ENCODE measurements around the gene CMAS.
"Not testable (repeated sequence)": the region's sequence is repeated elsewhere in the genome, so short reads cannot be mapped to it uniquely, and the experiment has no call there.

The CMAS gene

DNA sequence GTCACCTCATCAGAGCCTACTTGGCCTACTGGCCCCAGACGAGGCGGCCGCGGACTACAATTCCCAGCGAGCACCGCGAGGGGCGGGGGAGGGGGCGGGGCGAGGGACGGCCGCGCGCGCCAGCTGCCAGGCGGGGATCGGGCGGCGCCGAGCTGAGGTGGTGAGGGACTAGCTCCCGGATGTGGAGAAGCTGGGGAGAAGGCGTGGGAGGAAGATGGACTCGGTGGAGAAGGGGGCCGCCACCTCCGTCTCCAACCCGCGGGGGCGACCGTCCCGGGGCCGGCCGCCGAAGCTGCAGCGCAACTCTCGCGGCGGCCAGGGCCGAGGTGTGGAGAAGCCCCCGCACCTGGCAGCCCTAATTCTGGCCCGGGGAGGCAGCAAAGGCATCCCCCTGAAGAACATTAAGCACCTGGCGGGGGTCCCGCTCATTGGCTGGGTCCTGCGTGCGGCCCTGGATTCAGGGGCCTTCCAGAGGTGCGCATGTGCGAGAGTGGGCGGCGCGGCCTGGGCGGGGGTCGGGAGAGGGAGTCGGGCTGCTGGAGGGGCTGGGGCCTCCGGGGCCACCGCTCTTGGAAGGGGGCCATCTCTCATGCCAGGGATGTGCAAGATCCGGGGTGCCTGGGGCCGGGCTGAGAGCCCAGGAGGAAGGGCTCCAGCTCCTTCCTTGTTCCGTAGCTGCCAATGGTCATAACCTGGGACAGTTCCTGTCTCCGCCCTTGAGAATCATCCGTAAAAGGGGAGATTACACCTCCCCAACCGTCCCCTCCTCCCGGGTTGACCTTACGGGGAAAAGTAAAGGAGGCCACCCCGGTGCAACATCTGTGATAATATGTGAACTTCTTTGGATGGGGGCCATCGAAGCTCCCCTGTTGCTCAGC, at the start of gene CMAS:
TSS of gene CMAS (plus strand) at position 129 of the 878 bp plus-strand sequence. CDS start at position 215, 86 bp downstream.
- peak; percentile 55 to 78 (median 75) for DNase-seq

DNA sequence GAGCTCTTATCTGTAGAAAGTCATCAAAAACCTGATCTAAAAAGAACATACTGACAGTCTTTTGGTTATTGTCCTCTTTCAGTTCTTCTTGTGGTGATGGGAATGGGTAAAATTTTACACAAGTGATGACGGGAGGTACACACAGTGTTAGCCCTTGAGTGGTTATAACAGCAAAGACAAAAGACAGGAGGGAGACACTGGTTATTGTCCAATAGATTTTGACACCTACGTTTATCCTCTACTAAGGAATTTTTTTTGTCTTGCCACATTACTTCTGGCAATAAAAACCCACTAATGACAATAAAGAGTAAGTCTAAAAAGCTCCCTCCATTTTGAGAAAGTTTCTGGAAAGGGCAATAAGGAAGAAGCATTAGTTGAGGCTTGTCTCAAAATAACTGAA, 47.7 kb upstream of the CMAS start:
- DNase-seq: no peak

DNA sequence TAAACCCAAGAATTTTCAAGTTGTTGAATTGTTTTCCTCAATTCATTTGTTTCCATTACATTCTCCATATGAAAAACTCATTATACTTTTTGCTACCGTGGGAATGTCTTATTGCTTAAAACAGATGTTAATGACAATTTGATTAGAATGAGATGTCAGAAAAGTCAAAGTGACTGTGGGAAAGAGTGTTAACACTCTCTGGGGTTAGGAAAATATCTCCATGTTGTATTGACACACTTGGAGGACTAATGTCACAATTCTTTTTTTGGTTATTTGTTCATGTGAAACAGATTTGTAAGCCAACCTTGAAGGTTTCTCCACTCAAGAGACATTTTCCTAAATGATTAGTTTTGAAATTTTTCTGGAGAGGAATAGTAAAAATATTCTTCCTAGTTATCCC, 47.2 kb upstream of the CMAS start:
- no peak for DNase-seq

DNA sequence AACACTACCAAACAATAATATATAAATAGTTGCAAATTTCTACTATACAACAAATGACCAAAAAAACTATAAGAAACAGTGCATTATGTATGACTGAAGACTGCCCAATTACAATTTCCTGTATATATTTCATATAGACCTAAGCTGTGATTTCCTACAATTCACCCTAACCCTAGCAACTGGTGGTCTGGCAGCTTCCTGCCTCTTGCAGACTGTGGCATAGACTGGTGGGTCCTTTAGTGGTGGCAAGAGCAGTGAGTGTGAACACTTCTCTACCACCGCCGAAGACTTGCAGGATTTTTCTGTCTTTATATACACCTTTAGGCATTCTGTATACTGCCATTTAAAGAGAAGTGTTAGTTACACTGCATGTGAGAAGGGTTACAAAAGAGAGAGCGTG, 43.6 kb upstream of the CMAS start:
- DNase-seq: no peak

DNA sequence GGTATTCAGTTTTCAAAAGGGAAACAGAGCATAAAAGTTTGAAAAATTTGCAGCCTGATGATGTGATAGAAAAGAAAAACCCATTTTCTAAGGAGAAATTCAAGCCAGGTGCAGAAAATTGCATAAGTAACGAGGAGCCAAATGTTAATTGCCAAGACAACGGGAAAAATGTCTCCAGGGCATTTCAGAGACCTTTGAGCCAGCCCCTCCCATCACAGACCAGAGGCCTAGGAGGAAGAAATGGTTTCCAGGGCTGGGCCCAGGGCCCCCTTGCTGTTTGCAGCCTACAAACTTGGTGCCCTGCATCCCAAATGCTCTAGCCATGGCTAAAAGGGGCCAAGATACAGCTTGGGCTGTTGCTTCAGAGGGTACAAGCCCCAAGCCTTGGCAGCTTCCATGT, 38.2 kb upstream of the CMAS start:
- not testable (repeated sequence) for DNase-seq

DNA sequence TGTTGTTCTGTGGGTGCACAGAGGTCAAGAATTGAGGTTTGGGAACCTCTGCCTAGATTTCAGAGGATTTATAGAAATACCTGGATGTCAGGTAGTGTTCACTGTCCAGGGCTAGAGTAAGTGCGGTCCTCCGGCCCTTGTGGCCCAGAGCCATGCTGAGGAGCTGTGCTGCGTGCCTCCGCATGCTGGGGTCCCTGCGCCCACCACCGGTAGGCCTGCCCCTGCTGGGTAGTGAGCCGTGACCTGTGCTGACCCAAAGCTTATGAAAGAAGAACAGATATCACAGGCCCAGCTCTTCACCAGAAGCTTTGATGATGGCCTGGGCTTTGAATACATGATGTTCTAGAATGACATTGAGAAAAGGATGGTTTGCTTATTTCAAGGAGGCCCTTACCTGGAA, 37.8 kb upstream of the CMAS start:
- DNase-seq: no peak

DNA sequence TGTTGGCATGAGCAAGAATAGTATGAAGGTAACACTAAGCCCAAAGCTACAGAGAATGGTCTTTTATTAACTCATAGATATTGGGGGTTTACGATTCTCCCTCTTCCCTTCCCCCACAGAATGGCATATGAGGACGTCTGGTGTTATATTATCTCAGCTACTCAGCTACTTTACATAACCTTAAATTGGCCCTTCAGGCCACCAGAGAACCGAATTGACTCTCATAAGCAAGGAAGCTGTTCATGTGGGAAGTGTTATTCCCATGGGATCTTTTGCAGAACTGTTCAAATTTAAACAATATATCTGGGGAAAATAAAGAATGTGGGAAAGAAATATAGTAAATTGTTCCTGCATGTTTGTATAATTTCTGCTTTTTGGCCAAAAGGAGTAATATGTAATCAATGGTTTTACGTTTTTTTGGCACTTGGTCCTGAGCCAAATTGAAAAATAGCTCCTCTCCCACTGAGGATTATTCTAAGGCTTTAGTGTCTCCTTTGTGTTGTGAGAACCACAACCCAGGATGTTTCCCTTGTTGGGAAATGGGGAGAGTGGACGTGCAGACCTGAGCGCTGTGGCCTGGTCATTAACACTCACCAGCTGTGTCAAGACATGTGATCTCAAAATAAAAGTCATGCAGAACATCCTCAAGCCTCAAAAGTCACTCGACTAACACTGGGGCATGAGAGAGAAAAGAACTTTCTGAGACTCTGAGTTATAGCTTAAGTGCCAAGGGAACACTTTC, 31.8 kb upstream of the CMAS start:
- no peak for DNase-seq

DNA sequence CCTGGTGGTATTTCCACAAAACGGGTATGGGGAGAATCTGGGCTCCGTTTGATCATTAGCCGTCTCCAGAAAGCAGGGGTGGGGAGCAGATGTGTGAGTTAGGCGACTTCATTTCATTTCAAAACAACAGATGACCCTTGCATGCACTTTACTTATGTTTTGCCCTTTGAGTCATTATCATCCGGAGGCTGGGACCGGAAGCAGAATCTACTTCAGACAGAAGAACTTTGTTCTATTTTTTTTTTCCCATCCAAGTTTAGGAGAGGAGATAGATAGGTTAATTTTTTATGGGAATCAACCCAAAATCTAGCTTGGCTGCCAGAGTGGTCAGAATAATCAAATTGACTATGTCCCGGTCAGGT, 31.3 kb upstream of the CMAS start:
- DNase-seq: no peak

DNA sequence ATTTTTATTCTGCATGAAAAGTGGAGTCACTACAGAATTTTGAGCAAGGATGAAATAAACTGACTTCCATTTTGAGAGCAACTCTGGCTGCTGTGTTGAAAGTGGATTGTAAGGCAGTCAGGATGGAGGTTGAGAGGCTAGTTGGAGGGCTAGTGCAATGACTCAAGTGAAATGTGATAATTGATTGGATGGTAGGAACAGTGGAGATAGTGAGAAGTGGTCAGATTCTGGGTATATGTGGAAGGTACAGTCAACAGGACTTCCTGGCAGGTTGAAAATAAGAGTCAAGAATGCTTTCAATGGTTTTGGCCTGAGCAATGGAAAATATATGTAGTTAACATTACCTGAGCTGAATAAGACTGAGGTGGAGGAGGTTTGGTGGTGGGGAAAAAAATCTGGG, 29.0 kb upstream of the CMAS start:
- no peak for DNase-seq

DNA sequence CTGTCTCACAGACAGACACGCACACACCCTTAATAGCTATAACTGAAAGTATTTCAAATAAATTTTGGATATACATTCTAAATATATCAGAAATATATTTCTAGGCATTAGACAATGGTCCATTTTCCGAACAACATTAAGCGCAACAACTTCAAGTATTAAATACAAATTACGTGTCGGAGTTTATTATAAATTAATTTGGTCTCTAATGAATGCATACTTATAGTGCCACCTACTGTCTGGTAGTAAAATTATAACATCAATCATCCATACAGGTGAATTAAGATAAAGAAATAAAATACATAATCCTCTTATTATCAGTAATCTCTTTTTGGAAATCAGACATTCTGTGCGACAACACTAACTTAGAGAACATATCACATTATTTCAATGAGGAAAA, 27.2 kb upstream of the CMAS start:
- peak in 2 of 6 experiments; percentile 13 to 17 for DNase-seq

DNA sequence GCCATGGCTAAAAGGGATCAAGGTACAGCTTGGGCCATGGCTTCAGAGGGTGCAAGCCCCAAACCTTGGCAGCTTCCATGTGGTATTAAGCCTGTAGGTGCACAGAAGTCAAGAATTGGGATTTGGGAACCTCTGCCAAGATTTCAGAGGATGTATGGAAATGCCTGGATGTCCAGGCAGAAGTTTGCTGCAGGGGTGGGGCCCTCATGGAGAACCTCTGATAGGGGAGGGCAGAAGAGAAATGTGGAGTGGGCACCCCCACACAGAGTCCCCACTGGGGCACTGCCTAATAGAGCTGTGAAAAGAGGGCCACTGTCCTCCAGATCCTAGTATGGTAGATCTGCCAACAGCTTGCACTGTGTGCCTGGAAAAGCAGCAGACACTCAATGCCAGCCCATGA, 22.5 kb upstream of the CMAS start:
- not testable (repeated sequence) for DNase-seq

DNA sequence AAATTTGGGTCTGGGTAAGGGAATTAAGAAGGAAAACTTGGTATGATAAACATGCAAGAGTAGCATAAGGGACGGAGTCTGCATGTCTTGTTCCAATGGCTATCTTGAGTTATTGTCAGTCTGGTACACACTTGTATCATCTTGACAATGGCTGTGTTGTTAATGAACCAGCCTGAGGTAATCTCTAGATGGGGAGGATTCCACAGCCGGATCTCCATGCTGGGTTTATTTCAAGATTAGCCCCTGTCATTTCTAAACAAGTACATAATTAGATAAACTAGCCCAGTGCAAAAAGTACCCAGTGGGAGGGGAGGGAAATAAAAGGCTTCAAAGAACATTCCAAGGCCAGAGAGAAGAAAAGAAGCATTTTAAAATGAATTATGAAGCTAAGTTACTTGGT, 16.5 kb upstream of the CMAS start:
- DNase-seq: no peak

DNA sequence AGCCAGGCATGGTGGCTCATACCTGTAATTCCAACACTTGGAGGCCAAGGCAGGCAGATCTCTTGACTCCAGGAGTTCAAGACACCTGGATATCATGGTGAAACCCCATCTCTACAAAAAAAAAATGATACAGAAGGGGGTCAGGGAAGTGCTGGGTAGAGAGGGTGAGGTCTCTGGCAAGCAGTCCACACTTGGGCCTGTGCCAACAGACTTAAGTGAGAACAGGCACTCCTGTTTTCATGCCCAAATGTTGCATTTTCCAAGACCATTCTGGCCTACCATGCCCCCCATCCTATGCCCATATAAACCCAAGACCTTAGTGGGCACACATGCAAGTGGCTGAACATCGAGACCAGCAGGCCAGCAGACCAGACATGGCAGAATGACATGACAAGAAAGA, 16.0 kb upstream of the CMAS start:
- no peak for DNase-seq

DNA sequence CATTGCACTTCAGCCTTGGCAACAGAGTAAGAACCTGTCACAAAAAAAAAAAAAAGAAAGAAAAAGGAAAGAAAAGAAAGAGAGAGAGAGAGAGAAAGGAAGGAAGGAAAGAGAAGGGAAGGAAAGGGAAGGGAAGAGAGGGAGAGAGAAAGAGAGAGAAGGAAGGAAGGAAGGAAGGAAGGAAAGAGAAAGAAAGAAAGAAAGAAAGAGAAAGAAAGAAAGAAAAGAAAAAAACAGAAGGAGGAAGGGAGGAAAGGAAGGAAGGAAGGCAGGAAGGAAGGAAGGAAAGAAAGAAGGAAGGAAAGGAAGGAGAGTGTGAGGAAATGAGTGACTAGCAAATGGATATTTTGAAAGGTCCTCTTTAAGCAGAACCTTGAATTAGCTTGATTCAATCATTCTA, 13.3 kb upstream of the CMAS start:
- DNase-seq: no peak

DNA sequence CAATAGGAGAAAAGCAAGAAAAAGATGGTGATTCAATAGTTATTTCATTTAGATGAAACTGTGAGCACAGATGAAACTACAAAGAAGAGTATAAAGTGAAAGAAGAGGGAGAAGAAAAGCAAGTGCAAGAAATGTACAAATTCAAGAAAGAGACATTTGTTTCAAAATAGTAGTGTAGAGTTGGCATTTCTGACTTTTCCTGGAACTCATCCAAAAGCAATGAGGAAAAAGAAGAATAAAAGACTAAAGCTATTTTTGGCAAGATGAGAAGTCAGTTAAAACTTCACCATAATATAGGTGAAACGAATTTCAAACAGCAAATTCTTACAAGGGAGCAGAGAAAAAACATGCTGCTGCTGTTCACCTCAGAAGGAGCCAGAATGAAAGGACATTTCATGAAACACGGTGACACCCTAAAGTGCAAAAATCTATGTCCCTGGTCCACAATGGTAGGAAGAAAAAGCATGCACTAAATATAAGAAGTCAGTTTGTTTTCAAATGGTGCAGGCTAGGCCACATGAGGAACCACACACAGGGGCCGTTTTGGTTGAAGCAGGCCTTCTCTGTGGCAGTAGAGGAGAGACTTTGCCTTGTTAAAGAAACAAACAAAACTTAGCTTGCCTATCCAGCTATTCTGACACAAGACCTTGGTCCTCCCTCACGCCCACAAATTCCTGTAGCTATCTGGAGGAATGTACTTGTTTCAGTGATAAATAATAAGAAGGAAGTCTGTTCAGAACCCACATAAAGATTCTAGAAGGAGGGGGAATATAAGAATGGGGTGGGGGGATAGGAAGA, 11.1 kb upstream of the CMAS start:
- DNase-seq: no peak

DNA sequence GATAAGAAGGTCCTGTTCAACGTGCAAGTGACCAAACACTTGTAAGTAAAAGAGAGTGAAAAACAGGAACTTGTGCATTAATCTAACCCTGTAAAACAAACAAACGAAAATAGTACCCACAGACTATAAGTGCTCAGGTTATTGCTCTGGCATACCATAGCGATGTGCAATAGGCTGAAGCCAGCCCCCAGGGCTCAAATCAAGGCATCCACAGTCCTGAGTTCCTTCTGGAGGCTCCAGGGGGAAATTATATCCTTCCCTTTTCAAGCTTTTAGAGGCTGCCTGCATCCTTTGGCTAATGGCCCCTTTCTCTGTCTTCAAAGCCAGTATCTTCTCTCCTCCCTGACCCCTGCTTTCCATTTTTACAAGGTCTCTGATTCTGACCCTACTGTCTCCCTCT, 8.1 kb upstream of the CMAS start:
- no peak for DNase-seq

DNA sequence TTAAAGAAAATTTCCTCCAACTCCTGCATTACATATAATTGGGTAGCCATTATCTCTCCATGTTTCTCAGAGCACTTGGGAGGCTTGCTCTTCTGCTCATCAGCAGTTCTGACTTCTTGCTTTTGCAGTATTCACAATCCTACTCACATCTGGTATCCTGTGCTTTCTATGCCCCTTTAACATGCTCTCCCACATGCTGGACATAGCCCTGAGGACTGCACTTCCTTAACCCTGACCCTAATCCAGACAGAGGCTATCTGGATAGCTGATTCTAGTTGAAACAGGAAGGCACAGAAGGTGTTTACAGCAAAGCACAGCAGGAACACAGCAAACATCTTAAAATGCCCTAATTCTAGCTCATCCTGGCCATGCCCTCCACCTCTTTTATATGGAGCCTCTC, 7.3 kb upstream of the CMAS start:
- DNase-seq: no peak

DNA sequence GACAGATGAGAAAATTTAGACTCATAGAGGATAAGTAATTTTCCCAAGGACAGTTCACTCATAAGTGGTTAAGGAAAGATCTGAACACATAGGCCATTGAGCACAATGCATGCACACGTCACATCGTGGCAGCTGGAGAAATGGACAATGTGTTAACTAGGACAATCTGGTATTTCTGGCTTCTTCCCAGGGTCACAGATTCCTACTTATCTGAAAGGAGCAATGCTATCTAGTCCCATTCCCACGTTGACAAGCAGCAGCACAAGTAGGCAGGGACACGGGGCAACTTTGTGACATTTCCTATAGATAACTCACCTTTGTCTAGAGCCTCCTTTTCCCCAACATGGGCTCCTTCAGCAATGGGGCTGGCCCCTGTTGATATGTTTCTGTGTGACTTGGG, 6.7 kb upstream of the CMAS start:
- no peak for DNase-seq

DNA sequence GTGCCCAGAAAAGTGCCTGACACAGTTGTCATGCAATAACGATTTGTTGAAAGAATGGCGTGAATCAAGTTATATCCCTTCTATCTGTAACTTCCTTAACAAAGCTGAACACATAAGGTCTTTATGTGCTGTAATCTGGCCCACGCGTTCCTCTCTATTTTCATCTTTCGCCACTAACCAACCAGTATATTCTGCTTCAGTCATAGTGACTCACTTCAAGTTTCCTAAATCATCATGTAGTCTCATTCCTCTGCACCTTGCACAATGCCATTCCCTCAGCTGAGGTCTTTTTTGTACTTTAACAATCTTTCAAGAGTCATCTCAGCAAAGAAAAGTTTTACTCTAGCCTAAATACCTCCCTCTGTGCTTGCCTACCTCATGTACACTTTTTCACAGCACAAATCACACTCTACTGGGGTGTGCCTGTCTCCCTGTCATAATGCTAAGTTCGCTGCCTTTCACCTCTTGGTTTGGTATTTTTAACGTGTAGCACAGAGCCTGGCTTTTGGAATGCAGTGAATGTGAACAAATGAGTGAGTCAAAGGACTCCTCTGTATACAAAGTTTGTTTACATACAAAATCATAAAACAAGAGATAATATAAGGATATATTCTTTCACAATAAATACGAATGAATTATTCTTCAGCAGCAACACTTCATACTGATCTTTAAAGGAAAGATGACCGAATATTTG, 2.9 kb upstream of the CMAS start:
- no peak for DNase-seq

DNA sequence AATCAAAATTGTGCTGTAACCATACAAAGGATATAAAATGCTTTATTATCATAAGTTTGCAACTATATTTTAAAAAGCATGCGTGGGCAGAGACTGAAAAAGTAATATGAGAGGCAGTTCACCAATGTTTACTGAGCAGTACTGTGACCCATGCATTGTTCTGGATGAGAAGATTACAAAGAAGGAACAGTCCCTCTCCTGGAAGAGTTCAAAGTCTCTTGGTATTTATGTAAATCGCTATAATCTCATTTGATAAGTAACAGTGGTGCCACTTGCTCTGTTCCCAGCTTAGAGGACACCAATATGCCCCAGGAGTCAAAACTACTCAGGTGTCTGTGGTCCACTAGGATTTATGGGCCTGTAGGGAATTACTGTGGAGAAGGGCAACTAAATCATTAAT, 2.1 kb upstream of the CMAS start:
- DNase-seq: no peak

DNA sequence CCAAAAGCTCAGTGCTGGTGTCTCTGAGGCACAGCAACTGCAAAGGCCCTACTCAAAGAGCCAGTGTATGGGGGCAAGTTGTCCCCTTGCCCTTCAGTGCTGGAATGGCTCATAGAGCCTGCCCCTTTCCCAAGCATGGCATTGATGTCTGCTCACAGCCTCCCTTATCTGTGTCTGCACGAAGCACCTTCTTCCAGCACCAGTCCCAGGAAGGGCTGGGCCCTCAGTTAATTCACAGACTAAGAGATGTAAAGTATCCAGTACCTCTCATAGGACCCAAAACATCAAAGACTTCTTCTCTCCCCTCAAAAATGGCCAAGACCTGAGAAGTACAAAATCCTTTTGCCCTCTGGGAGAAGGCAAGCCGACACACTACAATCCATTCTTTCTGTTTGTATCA, 1.6 kb upstream of the CMAS start:
- no peak for DNase-seq

DNA sequence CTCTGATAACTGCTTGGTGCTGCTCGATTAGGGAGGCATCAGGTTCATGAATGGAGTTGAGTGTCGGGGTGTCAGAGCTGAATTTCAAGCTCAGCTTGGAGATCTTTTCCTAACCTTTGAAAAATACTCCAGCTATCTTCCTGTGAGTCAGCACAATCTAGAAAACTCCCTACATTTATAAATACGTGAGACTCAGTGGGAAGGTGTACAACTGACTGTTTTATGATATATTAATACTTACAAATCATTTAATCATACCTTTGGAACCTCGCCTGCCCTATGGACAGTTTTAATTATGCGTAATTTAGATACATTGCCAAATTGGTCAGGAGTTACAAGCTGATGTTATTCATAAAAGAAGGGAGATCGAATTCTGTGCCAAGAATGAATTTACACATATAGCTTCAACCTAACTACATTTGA, 961 bp downstream of the CMAS start:
- DNase-seq: no peak

DNA sequence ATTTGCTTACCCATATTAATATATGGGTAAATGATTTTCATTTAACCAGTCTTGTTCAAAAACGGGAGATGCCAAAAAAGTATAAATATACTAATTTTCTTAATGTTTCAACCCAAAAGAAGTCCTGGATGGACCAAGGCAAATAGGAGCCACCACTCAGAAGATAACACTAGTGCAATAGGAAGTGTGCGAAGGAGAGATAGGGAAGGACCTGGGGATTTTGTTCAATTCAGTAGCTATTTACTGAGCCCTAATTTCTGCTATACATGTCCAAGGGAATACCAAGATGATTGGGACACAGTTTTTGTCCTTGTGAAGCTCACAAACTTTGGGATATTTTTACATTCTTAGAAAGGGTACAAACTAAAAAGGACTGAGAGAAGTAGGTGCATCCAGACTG, 1.5 kb downstream of the CMAS start:
- DNase-seq: no peak
